NB4 (cell line): Measurements from ENCODE around the gene CIDEC.

Experiments
- DNase-seq: peaks from one replicate; pipeline ENCODE4 v3.0.0; 2010; ENCODE audit warnings: low read depth
- H3K4me3 ChIP-seq: one replicate; pipeline ENCODE4 v1.5.1; 2011; ENCODE audit warnings: mild to moderate bottlenecking, low read depth, low read length, moderate library complexity
- MAX ChIP-seq: IDR thresholded peaks from 2 replicates; pipeline ENCODE4 v1.6.1; 2011; ENCODE audit warnings: low read depth, low read length
- MYC ChIP-seq: IDR thresholded peaks from 2 replicates; pipeline ENCODE4 v1.6.1; 2011; ENCODE audit warnings: low read depth, low read length
- POLR2A ChIP-seq: IDR thresholded peaks from 2 replicates; pipeline ENCODE4 v1.6.1; 2011; ENCODE audit warnings: mild to moderate bottlenecking; ENCODE audit not compliant: insufficient read length; ENCODE audit errors: extremely low read depth
- TF ChIP-seq, protein P1 (sequence below): IDR thresholded peaks from one replicate; pipeline ENCODE4 v1.5.1; 2012; ENCODE audit warnings: low read depth, low read length

CIDEC gene

DNA sequence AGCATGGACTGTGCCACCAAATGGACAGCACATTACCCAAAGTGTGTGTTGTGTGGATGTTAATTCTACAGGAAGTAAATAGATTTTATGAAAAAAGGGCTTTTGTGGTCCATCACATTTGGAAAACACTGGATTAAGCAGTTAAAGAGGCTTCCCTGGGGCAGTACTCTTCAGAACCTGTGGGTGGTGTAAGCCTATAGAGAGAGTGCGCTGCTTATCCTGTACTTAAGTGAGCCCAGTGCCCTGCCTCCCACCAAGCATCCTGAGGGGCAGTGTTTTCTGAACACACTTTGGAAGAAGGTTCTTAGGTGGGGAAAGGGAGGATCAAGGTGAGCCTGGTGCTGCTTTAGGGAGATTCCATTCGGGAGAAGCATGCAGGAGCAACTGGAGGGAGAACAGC, 59.1 kb downstream of the CIDEC start:
- DNase-seq = peak; percentile 27
- TF ChIP-seq POLR2A = no peak
- TF ChIP-seq, protein P1, sequence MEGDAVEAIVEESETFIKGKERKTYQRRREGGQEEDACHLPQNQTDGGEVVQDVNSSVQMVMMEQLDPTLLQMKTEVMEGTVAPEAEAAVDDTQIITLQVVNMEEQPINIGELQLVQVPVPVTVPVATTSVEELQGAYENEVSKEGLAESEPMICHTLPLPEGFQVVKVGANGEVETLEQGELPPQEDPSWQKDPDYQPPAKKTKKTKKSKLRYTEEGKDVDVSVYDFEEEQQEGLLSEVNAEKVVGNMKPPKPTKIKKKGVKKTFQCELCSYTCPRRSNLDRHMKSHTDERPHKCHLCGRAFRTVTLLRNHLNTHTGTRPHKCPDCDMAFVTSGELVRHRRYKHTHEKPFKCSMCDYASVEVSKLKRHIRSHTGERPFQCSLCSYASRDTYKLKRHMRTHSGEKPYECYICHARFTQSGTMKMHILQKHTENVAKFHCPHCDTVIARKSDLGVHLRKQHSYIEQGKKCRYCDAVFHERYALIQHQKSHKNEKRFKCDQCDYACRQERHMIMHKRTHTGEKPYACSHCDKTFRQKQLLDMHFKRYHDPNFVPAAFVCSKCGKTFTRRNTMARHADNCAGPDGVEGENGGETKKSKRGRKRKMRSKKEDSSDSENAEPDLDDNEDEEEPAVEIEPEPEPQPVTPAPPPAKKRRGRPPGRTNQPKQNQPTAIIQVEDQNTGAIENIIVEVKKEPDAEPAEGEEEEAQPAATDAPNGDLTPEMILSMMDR = peak; percentile 23
- H3K4me3 ChIP-seq = no peak overlapping the region

DNA sequence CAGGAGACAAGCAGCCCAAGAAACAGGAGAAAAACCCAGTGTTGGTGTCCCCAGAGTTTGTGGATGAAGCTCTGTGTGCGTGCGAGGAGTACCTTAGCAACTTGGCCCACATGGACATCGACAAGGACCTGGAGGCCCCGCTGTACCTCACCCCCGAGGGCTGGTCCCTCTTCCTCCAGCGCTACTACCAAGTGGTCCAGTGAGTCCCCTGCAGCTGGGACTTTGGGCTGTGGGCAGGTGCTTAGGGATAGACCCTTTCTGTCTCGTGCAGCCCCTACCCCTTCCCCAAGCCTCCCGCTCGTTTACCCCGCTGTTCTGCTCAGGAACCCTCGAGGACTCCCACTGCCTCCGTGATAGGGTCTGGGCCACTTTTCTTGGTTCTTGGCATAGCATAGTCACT, 59.5 kb downstream of the CIDEC start:
- no peak for DNase-seq
- no peak for TF ChIP-seq POLR2A
- TF ChIP-seq, protein P1 = no peak
- no peak overlapping the region for H3K4me3 ChIP-seq

DNA sequence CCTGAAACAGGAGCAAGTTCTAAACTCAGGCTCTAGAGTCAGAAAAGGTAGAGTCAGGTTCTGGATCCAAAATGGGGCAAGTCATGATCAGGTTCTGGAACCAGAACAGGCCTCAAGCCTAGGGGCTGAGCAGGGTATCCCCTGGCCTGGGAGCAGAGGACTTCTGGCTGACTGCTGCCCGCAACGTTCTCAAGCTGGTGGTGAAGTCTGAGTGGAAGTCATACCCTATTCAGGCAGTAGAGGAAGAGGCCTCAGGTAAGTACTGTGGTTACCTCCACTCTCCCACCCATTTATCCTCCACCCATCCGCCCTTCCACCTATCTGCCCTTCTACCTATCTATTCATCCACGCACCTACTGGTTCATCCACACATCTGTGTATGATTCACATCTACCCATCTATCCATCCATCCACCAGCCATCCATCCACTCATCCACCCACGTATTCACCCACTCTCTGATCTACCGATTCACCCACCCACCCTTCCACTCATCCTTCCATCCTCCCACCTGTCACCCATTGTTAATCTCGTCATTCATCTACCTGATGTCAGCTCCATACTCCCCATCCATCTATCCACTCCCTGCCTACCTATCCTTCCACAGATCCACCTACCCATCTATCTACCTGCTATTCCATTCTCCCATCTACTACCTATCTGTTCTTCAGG, 61.3 kb downstream of the CIDEC start:
- no peak for DNase-seq
- TF ChIP-seq, protein P1 = no peak
- TF ChIP-seq MYC (no peak), POLR2A (no peak), MAX (no peak)
- no peak overlapping the region for H3K4me3 ChIP-seq

DNA sequence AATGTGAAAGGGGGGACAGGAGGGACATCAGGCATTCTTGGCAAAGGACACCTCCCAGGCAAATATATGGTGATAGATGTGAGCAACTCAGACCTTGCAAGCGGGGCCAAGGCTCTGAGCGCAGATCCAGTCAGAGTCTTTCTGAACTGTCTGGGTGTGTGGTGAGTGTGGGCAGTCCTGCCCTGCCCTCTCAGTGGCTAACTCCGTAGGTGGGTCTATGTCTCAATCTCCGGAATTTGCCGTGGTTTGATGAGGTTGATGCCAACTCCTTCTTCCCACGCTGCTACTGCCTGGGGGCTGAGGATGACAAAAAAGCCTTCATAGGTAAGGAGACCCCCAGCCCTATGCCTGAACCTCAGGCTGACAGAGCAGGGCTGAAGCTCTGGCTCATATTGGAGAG, 62.6 kb downstream of the CIDEC start:
- H3K4me3 ChIP-seq = no peak overlapping the region
- no peak for DNase-seq
- TF ChIP-seq POLR2A (no peak), MYC (no peak), MAX (no peak)
- TF ChIP-seq, protein P1 = no peak
